CD14-positive monocyte (primary cell): ENCODE measurements around the gene SMG1. TPM values are rescaled to one million over a fixed set of nuclear protein-coding genes. Genes with fewer than 3 reads are reported as not detected.

Source experiments
- DNase-seq, 3 donors: peaks; one replicate each; pipeline ENCODE4 v3.0.0-alpha.2; 2011 to 2022
- H2AFZ ChIP-seq: 2 replicates; pipeline ENCODE4 v1.6.0; 2012; ENCODE audit warnings: mild to moderate bottlenecking, low read depth, low read length, inconsistent platforms; ENCODE audit not compliant: insufficient read depth, poor library complexity, severe bottlenecking
- H3K27ac ChIP-seq, 2 donors: 1 replicate in 1 of 2; 2 replicates in 1 of 2; pipeline ENCODE4 v1.5.1; 2012 to 2013; ENCODE audit warnings: low read length in 2 of 2, control low read depth in 1 of 2, inconsistent platforms in 1 of 2, low read depth in 1 of 2, mild to moderate bottlenecking in 1 of 2
- H3K27me3 ChIP-seq, 2 donors: one replicate each; pipeline versions ENCODE4 v1.6.0 to v1.6.1; 2011 to 2013; ENCODE audit warnings: low read length in 2 of 2; ENCODE audit not compliant: control insufficient read depth in 2 of 2, insufficient read depth in 2 of 2
- H3K36me3 ChIP-seq, 2 donors: replicated peaks in 1 of 2; 1 replicate in 1 of 2; 2 replicates in 1 of 2; pipeline versions ENCODE4 v1.5.1 to v1.6.1; 2012 to 2013; ENCODE audit warnings: low read length in 2 of 2, control low read depth in 1 of 2, inconsistent platforms in 1 of 2, mild to moderate bottlenecking in 1 of 2; ENCODE audit not compliant: insufficient read depth in 2 of 2, control insufficient read depth in 1 of 2
- H3K4me1 ChIP-seq, 2 donors: 1 replicate in 1 of 2; 2 replicates in 1 of 2; pipeline versions ENCODE4 v1.5.1 to v1.6.1; 2012 to 2013; ENCODE audit warnings: low read length in 2 of 2, control low read depth in 1 of 2, inconsistent platforms in 1 of 2, mild to moderate bottlenecking in 1 of 2, moderate library complexity in 1 of 2; ENCODE audit not compliant: insufficient read depth in 2 of 2, control insufficient read depth in 1 of 2
- H3K4me2 ChIP-seq: replicated peaks from 2 replicates; pipeline ENCODE3; 2012; ENCODE audit warnings: low read length, moderate library complexity, mild to moderate bottlenecking; ENCODE audit not compliant: poor library complexity, severe bottlenecking; ENCODE audit errors: extremely low read depth
- H3K4me3 ChIP-seq, 3 experiments: fragments of 200-600 bp in 1 of 3; sonication (generic) in 1 of 3; replicated peaks in 1 of 3; 1 replicate in 2 of 3; 2 replicates in 1 of 3; pipeline ENCODE4 v1.5.1; 2011 to 2013; ENCODE audit warnings: low read length in 3 of 3, mild to moderate bottlenecking in 3 of 3, control low read depth in 2 of 3, low read depth in 2 of 3, inconsistent platforms in 1 of 3, moderate library complexity in 1 of 3
- H3K79me2 ChIP-seq: 2 replicates; pipeline ENCODE4 v1.6.0; 2012; ENCODE audit warnings: mild to moderate bottlenecking, control low read depth, inconsistent platforms, low read length, moderate library complexity; ENCODE audit not compliant: insufficient read depth
- H3K9ac ChIP-seq: 2 replicates; pipeline ENCODE4 v1.6.0; 2017; ENCODE audit warnings: low read length, mild to moderate bottlenecking; ENCODE audit not compliant: insufficient read depth, poor library complexity, severe bottlenecking
- H3K9me3 ChIP-seq, 2 donors: replicated peaks in 1 of 2; 1 replicate in 1 of 2; 2 replicates in 1 of 2; pipeline versions ENCODE4 v1.5.1 to v1.6.1; 2012 to 2013; ENCODE audit warnings: low read length in 2 of 2, control low read depth in 1 of 2; ENCODE audit not compliant: control insufficient read depth in 1 of 2, insufficient read depth in 1 of 2
- H4K20me1 ChIP-seq: 2 replicates; pipeline ENCODE4 v1.6.0; 2012; ENCODE audit warnings: mild to moderate bottlenecking, low read length, control low read depth, moderate library complexity; ENCODE audit not compliant: insufficient read depth
- H3K27ac Mint-ChIP-seq, 7 donors: one replicate each; pipeline ENCODE4 v1.8.0; 2020; ENCODE audit warnings: mild to moderate bottlenecking in 7 of 7, mixed read lengths in 7 of 7, moderate library complexity in 6 of 7, inconsistent platforms in 2 of 7
- H3K27me3 Mint-ChIP-seq, 3 donors: one replicate each; pipeline ENCODE4 v1.8.0; 2021 to 2022; ENCODE audit warnings: low read depth in 3 of 3, mild to moderate bottlenecking in 3 of 3, mixed read lengths in 3 of 3, moderate library complexity in 3 of 3, inconsistent platforms in 1 of 3
- H3K36me3 Mint-ChIP-seq, 2 donors: one replicate each; pipeline ENCODE4 v1.8.0; 2020; ENCODE audit warnings: mixed read lengths in 2 of 2, inconsistent platforms in 1 of 2, mild to moderate bottlenecking in 1 of 2
- H3K4me1 Mint-ChIP-seq: one replicate; pipeline ENCODE4 v1.8.0; 2020; ENCODE audit warnings: mild to moderate bottlenecking, mixed read lengths
- H3K4me3 Mint-ChIP-seq, 2 donors: one replicate each; pipeline ENCODE4 v1.8.0; 2020; ENCODE audit warnings: mild to moderate bottlenecking in 2 of 2, mixed read lengths in 2 of 2, moderate library complexity in 1 of 2
- H3K9me3 Mint-ChIP-seq, 7 donors: one replicate each; pipeline ENCODE4 v1.8.0; 2020 to 2022; ENCODE audit warnings: mixed read lengths in 7 of 7, mild to moderate bottlenecking in 6 of 7, moderate library complexity in 6 of 7, inconsistent platforms in 2 of 7
- CTCF ChIP-seq: fragments of 200-600 bp; IDR thresholded peaks from one replicate; pipeline ENCODE4 v1.8.0; 2022; ENCODE audit warnings: antibody characterized with exemption, mild to moderate bottlenecking
- WGBS: methylation state at CpG from one replicate; pipeline ENCODE4 v1.1.5; 2013; ENCODE audit warnings: missing lambda C conversion rate; ENCODE audit not compliant: insufficient coverage; 5-methylcytosine and 5-hydroxymethylcytosine counted together
- intact Hi-C, 2 donors: fragments of 100-400 bp; cut with micrococcal nuclease; formaldehyde crosslinking; loops; one replicate each; pipeline versions ENCODE4 v1.15.0 to v1.15.1; 2023
- polyA plus RNA-seq, 3 donors: library from polyadenylated mRNA; depleted of rRNA in 1 of 3; unstranded in 2 of 3; stranded (reverse) in 1 of 3; fragments of 300-500 nt in 2 of 3; fragments of >200 nt in 1 of 3; fragmentation: Illumina TruSeq in 2 of 3; gene quantifications; 1 replicate in 2 of 3; 2 replicates in 1 of 3; pipeline ENCODE4 v1.2.3, GENCODE V29; 2012 to 2021

The SMG1 gene
- polyA plus RNA-seq, 3 donors, result 2.4 to 31.8 (median 7.1) TPM

GRCh38 chr16:18834864-18835263 is 91.3 kb downstream of the SMG1 start:
- Mint-ChIP-seq H3K9me3 (peaks cover 0 to 11% (median 3%) of the 10 kb centered on the region in 7 donors), H3K27ac (peak overlapping the region in 4 of 7 donors; percentile 30 to 77 (median 48)), H3K4me1 (no peaks in the 10 kb centered on the region), H3K36me3 (peaks cover 83 to 90% of the 10 kb centered on the region in 2 donors), H3K4me3 (no peak overlapping the region), H3K27me3 (no peaks in the 10 kb centered on the region)
- no peaks in the 10 kb centered on the region for H3K27me3 ChIP-seq
- H4K20me1 ChIP-seq, result peaks cover 14% of the 10 kb centered on the region
- intact Hi-C loops, result no loop called here
- WGBS, result no CpG with 5 or more reads among the region's 4 CpGs
- H3K9ac ChIP-seq, result no peak overlapping the region
- H2AFZ ChIP-seq, result no peak overlapping the region
- TF ChIP-seq CTCF, result no peak
- DNase-seq, result no peak
- H3K4me1 ChIP-seq, result no peaks in the 10 kb centered on the region
- peaks cover 95 to 96% of the 10 kb centered on the region in 2 donors for H3K36me3 ChIP-seq
- peak overlapping the region in 1 of 2 donors; percentile 55 for H3K27ac ChIP-seq
- no peak overlapping the region for H3K4me2 ChIP-seq
- no peak overlapping the region for H3K4me3 ChIP-seq
- H3K9me3 ChIP-seq, result peaks cover 10 to 15% of the 10 kb centered on the region in 2 donors
- H3K79me2 ChIP-seq, result no peaks in the 10 kb centered on the region

- Histone ChIP-seq H3K27me3 (no peaks in the 10 kb centered on the region), H3K9me3 (peaks cover 10 to 15% of the 10 kb centered on the region in 2 donors), H4K20me1 (peaks cover 14% of the 10 kb centered on the region), H3K4me1 (no peaks in the 10 kb centered on the region), H3K9ac (no peak overlapping the region), H3K36me3 (peaks cover 95 to 97% of the 10 kb centered on the region in 2 donors), H3K4me2 (no peak overlapping the region), H3K79me2 (no peaks in the 10 kb centered on the region), H3K4me3 (no peak overlapping the region), H2AFZ (no peak overlapping the region), H3K27ac (peak overlapping the region in 1 of 2 donors; percentile 55)
- intact Hi-C loops, result no loop called here
- TF ChIP-seq CTCF, result no peak
- Mint-ChIP-seq H3K27me3 (no peaks in the 10 kb centered on the region), H3K36me3 (peaks cover 83 to 90% of the 10 kb centered on the region in 2 donors), H3K4me3 (no peak overlapping the region), H3K4me1 (no peaks in the 10 kb centered on the region), H3K27ac (peak overlapping the region in 3 of 7 donors; percentile 27 to 65 (median 58)), H3K9me3 (peaks cover 0 to 11% (median 3%) of the 10 kb centered on the region in 7 donors)
- no peak for DNase-seq
- 89% methylated on average over 4 of the region's 9 CpGs for WGBS
Measured at GRCh38 chr16:18833707-18834505, 92.3 kb downstream of the SMG1 start.
